AG09309 (cell line): ENCODE data around the gene RIN1.

Experiments used
- DNase-seq: peaks from one replicate; pipeline ENCODE4 v3.0.0-alpha.2; 2010; ENCODE audit warnings: low read depth
- H3K4me3 ChIP-seq: 2 replicates; pipeline ENCODE4 v1.5.1; 2011; ENCODE audit warnings: mild to moderate bottlenecking, low read depth, low read length, moderate library complexity; ENCODE audit not compliant: control insufficient read depth
- CTCF ChIP-seq: IDR thresholded peaks from 2 replicates; pipeline ENCODE4 v1.5.1; 2011; ENCODE audit warnings: mild to moderate bottlenecking, low read depth, low read length, inconsistent platforms; ENCODE audit not compliant: insufficient read depth, control insufficient read depth; ENCODE audit errors: missing control alignments

The RIN1 gene

GRCh38 chr11:66347425-66348276, 11.4 kb upstream of the RIN1 start, which contains the start of gene B4GAT1:
Gene B4GAT1 (minus strand): TSS chr11:66347629. CDS start chr11:66347545, 84 bp downstream.
- peak within 1 kb of the TSS; percentile 61 for H3K4me3 ChIP-seq
- TF ChIP-seq CTCF = no peak
- DNase-seq = peak; percentile 84

GRCh38 chr11:66346476-66347424, 10.5 kb upstream of the RIN1 start:
- H3K4me3 ChIP-seq = peak overlapping the region; percentile 61
- DNase-seq = no peak
- no peak for TF ChIP-seq CTCF

GRCh38 chr11:66345316-66345649, 9.0 kb upstream of the RIN1 start:
- no peak for TF ChIP-seq CTCF
- DNase-seq = no peak
- peak overlapping the region; percentile 86 for H3K4me3 ChIP-seq

- DNase-seq = peak; percentile 81
- peak within 1 kb of the TSS; percentile 86 for H3K4me3 ChIP-seq
- TF ChIP-seq CTCF = peak; percentile 14
These were observed 8.5 kb upstream of the RIN1 start, which contains the start of gene BRMS1 for GRCh38 chr11:66344550-66345315. Gene BRMS1 (minus strand): TSS chr11:66345104. CDS start chr11:66342234, 2,870 bp downstream.

GRCh38 chr11:66343176-66343575, 6.9 kb upstream of the RIN1 start:
- H3K4me3 ChIP-seq = no peak overlapping the region
- DNase-seq = no peak
- no peak for TF ChIP-seq CTCF
